ENCODE results near the gene CSNK1E.

CSNK1E gene

DNA sequence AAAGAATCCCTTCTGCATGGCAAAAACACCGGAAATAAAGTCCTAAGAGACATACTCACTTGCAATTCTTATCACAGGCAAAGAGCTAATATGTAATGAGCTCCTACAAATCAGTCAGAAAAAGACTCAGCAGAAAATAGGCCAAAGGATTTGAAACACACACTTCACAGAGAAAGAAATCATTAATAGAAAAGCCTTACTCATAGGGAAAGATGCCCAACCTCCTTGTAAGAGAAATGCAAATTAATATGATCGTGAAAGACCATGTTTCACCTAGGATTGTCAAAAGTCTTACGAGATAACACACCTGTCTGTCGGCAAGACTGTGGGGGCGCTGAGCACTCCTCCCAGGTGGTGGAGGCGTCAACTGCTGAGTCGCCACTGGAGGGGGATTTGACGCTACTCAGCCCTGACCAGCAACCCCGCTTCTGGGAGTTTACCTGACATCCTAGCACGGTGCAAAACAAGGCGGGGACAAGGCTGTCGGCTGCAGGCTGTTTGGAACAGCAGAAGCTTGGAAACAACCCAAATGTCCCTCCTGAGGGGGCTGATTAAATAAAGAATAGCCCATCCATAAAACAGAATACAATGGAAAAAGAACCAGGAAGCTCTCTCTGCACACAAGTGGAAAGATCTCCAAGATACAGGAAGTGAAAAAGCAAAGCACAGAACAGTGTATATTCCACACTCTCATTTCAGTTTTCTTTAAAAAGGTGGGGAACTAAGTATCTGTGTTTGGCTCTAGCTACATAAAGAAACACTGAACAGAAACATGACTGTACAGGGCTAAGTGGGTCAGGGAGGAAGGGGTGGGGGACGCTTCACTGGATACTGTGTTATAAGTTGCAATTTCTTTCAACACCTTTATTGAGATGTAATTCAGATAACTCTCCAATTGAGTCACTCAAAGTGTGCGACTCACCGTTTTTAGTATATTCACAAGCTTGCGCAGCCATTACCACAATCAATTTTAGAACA lies 11.5 kb downstream of the CSNK1E start:
- POLR2A ChIA-PET = interaction anchor here (0.6 to 1.2 kb wide), 3 partner anchors 9 to 75 kb away, joined by 3 to 5 read pairs (median 4); no protein-coding TSS in a partner anchor
- CTCF ChIA-PET = interaction anchor here (0.6 to 2.4 kb wide), 7 partner anchors 8 to 191 kb away, joined by 3 to 6 read pairs (median 4); no protein-coding TSS in a partner anchor
- TF ChIP-seq, protein P1, sequence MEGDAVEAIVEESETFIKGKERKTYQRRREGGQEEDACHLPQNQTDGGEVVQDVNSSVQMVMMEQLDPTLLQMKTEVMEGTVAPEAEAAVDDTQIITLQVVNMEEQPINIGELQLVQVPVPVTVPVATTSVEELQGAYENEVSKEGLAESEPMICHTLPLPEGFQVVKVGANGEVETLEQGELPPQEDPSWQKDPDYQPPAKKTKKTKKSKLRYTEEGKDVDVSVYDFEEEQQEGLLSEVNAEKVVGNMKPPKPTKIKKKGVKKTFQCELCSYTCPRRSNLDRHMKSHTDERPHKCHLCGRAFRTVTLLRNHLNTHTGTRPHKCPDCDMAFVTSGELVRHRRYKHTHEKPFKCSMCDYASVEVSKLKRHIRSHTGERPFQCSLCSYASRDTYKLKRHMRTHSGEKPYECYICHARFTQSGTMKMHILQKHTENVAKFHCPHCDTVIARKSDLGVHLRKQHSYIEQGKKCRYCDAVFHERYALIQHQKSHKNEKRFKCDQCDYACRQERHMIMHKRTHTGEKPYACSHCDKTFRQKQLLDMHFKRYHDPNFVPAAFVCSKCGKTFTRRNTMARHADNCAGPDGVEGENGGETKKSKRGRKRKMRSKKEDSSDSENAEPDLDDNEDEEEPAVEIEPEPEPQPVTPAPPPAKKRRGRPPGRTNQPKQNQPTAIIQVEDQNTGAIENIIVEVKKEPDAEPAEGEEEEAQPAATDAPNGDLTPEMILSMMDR (IDR thresholded peaks at IDR 0.05; ENCODE audit: control extremely low read depth, extremely low read depth, low read depth, missing control alignments) = no peak
- peak; percentile 75 for DNase-seq (ENCODE audit: extremely low spot score)

DNA sequence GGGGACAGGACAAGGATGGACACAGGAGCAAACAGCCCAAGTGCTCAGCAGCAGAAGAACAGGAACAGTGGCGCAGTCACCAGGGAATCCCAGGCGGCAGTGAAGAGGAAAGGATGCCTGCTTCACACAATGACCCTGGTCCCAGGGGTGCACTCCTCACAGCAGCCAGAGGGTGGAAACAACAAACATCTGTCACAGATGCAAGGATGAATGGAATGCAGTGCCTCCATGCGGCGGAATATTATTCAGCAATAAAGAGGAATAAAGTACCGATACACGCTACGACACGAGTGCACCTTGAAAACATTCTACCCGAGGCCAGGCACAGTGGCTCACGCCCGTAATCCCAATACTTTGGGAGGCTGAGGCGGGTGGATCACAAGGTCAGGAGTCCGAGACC lies 12.7 kb downstream of the CSNK1E start:
- no peak for DNase-seq (ENCODE audit: extremely low spot score)
- TF ChIP-seq, protein P1 (IDR thresholded peaks at IDR 0.05; ENCODE audit: control extremely low read depth, extremely low read depth, low read depth, missing control alignments) = no peak
- ChIA-PET CTCF (no interaction called here), POLR2A (no interaction called here)

DNA sequence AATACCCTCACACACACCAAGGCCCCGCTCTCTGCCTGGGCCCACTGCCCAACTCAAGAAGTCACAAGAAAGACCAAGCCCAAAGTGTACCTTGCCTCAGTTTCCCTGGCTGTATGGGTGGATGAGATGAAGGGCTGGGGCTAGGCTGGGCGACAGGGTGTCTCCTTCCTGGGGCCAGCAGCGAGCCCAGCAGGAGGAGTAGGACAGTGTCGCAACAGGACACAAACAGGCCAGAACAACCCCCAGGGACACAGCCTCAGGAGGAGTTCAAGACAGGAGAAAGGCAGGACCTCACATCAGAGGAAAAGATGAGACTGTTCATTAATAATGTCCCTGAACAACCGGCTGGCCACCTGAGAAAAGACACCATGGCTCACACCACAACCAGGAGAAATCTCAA lies 13.3 kb downstream of the CSNK1E start:
- DNase-seq (ENCODE audit: extremely low spot score) = no peak
- TF ChIP-seq, protein P1 (IDR thresholded peaks at IDR 0.05; ENCODE audit: control extremely low read depth, extremely low read depth, low read depth, missing control alignments) = no peak
- ChIA-PET CTCF (no interaction called here), POLR2A (no interaction called here)

DNA sequence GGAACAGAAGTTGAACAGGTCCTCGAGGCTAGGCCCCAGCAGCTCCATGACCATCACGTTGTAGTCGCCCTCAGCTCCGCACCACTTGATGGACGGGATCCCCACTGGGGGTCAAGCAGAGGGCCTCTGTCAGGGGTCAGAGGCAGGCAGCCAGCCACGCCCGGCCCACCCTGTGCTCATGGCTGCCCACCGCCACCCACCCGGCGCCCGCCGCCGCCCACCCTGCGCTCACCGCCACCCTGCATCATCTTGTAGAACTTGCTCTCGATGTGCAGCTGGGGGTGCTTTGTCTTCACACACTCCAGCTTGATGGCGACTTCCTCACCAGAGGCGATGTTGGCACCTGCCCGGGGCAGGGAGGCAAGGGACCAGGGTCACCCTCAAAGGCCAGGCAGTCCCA lies 14.3 kb downstream of the CSNK1E start:
- no peak for DNase-seq (ENCODE audit: extremely low spot score)
- TF ChIP-seq, protein P1 (IDR thresholded peaks at IDR 0.05; ENCODE audit: control extremely low read depth, extremely low read depth, low read depth, missing control alignments) = no peak
- POLR2A ChIA-PET = no interaction called here
- CTCF ChIA-PET = no interaction called here

DNA sequence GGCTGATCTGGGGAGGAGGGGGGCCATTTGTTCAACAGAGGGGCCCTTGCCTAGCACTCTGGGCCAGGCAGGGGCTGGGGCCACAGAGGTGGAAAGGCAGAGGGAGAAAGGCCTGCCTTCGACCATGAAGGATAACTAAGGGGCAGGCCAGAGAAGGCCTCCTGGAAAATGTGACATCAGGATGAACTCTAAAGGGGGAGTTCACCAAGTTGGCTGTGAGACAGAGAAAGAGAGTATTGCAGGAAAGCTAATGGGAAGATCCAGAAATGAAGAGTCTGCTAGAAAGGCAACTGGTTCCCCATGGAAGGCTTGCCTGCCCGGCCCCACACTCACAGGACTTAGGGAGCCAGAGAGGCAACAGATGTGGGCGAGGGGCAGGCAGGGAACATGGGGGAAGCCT lies 16.3 kb downstream of the CSNK1E start:
- ChIA-PET POLR2A (no interaction called here), CTCF (no interaction called here)
- TF ChIP-seq, protein P1 (IDR thresholded peaks at IDR 0.05; ENCODE audit: control extremely low read depth, extremely low read depth, low read depth, missing control alignments) = no peak
- no peak for DNase-seq (ENCODE audit: extremely low spot score)

DNA sequence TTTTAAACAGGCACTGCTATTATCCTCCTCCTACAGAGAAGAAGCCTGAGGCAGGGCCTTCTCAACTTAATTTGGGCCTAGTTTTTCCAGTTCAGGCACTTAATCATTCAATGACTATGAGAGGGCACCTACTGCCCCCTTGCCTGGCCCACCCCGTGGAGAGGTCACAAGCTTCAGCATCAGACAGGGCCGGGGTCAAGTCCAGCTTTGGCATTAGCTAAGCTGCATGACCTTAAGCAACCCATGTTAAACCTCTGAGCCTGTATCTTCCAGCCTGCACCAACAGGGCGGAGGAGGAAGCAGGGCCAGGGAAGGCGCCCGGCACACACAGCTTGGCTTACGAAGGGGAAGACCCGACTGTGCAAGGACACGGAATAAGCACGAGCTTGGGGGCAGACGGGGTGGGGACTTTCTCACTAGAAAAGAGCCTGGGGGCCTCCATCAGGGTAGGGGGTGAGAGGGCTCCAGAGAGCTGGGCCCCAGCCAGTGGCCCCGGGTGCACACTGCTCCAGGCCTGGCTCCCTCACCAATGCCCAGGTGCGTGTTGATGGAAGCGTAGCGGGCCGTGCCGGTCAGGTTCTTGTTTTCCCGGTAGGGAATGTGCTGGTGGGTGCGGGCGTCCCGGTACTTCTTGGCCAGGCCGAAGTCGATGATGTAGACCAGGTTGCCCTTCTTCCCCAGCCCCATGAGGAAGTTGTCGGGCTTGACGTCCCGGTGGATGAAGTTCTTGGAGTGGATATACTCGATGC lies 16.9 kb downstream of the CSNK1E start:
- TF ChIP-seq, protein P1 (IDR thresholded peaks at IDR 0.05; ENCODE audit: control extremely low read depth, extremely low read depth, low read depth, missing control alignments) = no peak
- ChIA-PET CTCF (interaction anchor here (0.7 kb wide), 1 partner anchor 11 kb away, joined by 3 read pairs; no protein-coding TSS in a partner anchor), POLR2A (no interaction called here)
- no peak for DNase-seq (ENCODE audit: extremely low spot score)
